GM23338 (cell line): ENCODE results near the gene BRSK2.

Source experiments
- EZH2 ChIP-seq: fragments of 200-600 bp; sonication (generic); IDR thresholded peaks from one replicate; pipeline ENCODE4 v1.8.0; 2017; ENCODE audit warnings: antibody characterized with exemption, mild to moderate bottlenecking, low read depth; ENCODE audit not compliant: unreplicated experiment
- EZH2phosphoT487 ChIP-seq: fragments of 200-600 bp; sonication (generic); IDR thresholded peaks from one replicate; pipeline ENCODE4 v1.8.1; 2018; ENCODE audit warnings: antibody characterized with exemption; ENCODE audit not compliant: unreplicated experiment
- NANOG ChIP-seq: IDR thresholded peaks from 2 replicates; pipeline ENCODE4 v1.6.1; 2016; ENCODE audit warnings: antibody characterized with exemption, borderline replicate concordance
- POLR2AphosphoS5 ChIP-seq: IDR thresholded peaks from 2 replicates; pipeline ENCODE4 v1.6.1; 2016; ENCODE audit warnings: antibody characterized with exemption, low read depth
- REST ChIP-seq: IDR thresholded peaks from one replicate; pipeline ENCODE4 v1.6.1; 2018; ENCODE audit warnings: antibody characterized with exemption; ENCODE audit not compliant: unreplicated experiment
- ZNF462 ChIP-seq: fragments of 250-450 bp; sonication (Bioruptor Pico); IDR thresholded peaks from 2 replicates; pipeline ENCODE4 v1.5.0; 2020; ENCODE audit warnings: mild to moderate bottlenecking, moderate library complexity
- TF ChIP-seq, protein P1 (sequence below), 2 experiments: fragments of 200-600 bp in 1 of 2; sonication (generic) in 1 of 2; conservative IDR thresholded peaks; 2 replicates each; pipeline versions ENCODE4 v1.5.1 to v1.6.1; 2016 to 2017; ENCODE audit warnings: antibody characterized with exemption in 2 of 2, low read depth in 2 of 2, mild to moderate bottlenecking in 2 of 2, moderate library complexity in 1 of 2
- TF ChIP-seq, protein P2 (sequence below): IDR thresholded peaks from 2 replicates; pipeline ENCODE4 v1.6.1; 2016; ENCODE audit warnings: antibody characterized with exemption

DNA sequence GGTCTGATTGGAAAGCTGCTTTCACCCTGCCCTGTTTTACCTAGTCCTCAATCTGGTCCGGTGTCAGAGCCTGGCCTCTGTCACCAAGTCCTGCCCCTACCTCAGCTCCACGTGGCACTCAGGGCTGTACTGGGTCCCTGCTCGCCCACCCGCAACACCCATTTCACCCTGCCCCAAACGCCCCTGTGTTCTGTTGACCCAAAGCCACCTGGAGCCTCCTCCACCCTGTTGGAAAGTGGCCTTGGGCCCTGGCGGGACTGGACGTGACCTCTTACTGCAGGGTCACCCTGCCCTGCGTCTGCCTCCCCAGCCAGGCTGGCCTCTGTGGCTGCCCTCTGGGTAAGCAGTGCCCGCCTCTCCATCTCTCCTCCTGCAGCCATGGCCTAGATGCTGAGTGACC is 21.5 kb upstream of the BRSK2 start:
- TF ChIP-seq, protein P1, sequence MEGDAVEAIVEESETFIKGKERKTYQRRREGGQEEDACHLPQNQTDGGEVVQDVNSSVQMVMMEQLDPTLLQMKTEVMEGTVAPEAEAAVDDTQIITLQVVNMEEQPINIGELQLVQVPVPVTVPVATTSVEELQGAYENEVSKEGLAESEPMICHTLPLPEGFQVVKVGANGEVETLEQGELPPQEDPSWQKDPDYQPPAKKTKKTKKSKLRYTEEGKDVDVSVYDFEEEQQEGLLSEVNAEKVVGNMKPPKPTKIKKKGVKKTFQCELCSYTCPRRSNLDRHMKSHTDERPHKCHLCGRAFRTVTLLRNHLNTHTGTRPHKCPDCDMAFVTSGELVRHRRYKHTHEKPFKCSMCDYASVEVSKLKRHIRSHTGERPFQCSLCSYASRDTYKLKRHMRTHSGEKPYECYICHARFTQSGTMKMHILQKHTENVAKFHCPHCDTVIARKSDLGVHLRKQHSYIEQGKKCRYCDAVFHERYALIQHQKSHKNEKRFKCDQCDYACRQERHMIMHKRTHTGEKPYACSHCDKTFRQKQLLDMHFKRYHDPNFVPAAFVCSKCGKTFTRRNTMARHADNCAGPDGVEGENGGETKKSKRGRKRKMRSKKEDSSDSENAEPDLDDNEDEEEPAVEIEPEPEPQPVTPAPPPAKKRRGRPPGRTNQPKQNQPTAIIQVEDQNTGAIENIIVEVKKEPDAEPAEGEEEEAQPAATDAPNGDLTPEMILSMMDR (conservative IDR thresholded peaks at IDR 0.05; ENCODE audit: low read depth in 2 of 2), result no peak
- TF ChIP-seq POLR2AphosphoS5 (no peak), NANOG (no peak), REST (no peak), ZNF462 (CRISPR knock-in tag) (no peak), EZH2phosphoT487 (no peak), EZH2 (no peak)
- TF ChIP-seq, protein P2, sequence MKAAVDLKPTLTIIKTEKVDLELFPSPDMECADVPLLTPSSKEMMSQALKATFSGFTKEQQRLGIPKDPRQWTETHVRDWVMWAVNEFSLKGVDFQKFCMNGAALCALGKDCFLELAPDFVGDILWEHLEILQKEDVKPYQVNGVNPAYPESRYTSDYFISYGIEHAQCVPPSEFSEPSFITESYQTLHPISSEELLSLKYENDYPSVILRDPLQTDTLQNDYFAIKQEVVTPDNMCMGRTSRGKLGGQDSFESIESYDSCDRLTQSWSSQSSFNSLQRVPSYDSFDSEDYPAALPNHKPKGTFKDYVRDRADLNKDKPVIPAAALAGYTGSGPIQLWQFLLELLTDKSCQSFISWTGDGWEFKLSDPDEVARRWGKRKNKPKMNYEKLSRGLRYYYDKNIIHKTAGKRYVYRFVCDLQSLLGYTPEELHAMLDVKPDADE, result no peak
